Body of pancreas (tissue), 4 donors: ENCODE data around the gene C2CD4C.

Source experiments
- POLR2A ChIP-seq, 3 donors: fragments of 450-650 bp; IDR thresholded peaks; one replicate each; pipeline ENCODE4 v1.6.1; 2016; ENCODE audit warnings: antibody characterized with exemption in 3 of 3, mild to moderate bottlenecking in 2 of 3
- TF ChIP-seq, protein P1 (sequence below), 7 experiments: fragments of 450-650 bp in 4 of 7; fragments of 200-600 bp in 3 of 7; sonication (generic) in 3 of 7; IDR thresholded peaks; one replicate each; pipeline ENCODE4 v1.5.1; 2016 to 2019; ENCODE audit warnings: antibody characterized with exemption in 7 of 7

DNA sequence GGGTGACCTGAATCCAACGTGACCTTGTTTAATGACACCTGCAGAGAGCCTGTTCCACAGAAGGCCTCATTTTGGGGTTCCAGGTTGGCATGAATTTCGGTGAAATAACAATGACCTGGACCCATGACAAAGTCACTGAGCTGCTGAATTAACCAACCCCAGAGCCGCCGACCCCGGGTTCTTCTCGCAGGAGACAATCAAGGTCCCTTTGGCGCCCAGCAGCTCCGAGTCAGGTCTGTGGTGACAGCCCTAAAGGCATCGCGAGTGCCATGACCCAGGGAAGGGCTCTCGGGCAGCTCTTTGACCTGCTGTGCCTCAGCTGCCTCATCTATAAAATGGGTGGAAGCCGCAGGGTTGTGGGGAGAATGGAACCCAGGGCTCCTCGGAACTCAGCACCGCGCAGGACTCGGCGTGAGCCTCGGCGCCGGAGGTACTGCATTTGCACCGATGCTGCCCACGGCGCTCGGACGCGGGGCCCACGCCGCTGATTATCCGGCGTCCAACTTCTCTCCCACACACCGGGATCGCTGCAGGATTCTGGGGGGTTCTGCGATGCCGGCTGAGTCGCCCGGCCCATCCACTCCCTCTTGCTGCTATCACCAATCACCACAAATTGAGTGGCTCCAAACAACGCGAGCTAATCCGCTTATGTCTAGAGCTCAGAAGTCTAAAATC lies 46.2 kb upstream of the C2CD4C start:
- TF ChIP-seq POLR2A (IDR thresholded peaks at IDR 0.05), result no peak
- TF ChIP-seq, protein P1, sequence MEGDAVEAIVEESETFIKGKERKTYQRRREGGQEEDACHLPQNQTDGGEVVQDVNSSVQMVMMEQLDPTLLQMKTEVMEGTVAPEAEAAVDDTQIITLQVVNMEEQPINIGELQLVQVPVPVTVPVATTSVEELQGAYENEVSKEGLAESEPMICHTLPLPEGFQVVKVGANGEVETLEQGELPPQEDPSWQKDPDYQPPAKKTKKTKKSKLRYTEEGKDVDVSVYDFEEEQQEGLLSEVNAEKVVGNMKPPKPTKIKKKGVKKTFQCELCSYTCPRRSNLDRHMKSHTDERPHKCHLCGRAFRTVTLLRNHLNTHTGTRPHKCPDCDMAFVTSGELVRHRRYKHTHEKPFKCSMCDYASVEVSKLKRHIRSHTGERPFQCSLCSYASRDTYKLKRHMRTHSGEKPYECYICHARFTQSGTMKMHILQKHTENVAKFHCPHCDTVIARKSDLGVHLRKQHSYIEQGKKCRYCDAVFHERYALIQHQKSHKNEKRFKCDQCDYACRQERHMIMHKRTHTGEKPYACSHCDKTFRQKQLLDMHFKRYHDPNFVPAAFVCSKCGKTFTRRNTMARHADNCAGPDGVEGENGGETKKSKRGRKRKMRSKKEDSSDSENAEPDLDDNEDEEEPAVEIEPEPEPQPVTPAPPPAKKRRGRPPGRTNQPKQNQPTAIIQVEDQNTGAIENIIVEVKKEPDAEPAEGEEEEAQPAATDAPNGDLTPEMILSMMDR (IDR thresholded peaks at IDR 0.05), result no peak
